Measurements from ENCODE around the gene TBCD.

The TBCD gene

GRCh38 chr17:82859431-82860403 lies 107.9 kb downstream of the TBCD start:
- peak; percentile 53 for DNase-seq

DNA sequence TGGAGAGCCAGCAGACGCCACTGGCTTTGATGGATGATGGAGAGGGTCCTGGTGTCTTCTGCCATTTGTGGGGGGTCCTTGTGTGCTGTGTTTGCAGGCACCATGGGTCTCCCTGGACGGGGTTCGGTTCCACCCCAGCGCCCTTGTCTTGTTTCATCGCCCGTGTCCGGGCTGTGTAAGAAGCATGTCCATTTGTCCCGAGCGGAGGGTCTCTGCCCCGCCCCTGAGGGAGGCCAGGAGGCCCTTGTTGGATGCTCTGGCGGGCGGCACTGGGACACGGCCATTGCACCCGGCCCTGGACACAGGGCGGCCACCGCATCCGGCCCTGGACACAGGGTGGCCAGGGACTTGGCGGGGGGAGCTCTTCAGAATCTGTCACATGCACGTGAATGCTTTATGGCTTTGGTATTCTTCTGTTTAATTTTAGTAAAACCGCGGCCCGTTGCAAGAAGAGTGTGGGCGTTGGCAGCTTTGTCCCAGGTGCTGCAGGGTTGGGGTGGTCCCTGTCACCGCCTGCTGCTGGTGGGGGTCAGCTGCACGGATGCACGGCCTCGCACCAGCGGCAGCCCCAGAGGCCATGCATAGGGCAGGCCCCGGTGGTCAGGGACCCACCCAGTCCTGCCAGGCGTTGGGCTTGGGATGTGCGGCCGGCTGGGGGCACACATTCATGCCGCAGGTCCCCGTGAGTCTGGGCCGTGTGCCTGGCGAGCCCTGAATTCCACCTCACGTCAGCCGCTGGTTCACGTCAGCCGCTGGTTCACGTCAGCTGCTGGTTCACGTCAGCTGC lies 108.9 kb downstream of the TBCD start:
- no peak for DNase-seq

- no peak for DNase-seq
Measured at GRCh38 chr17:82861393-82861775, 109.5 kb downstream of the TBCD start.

GRCh38 chr17:82862191-82862590 lies 110.3 kb downstream of the TBCD start:
- no peak for DNase-seq

DNA sequence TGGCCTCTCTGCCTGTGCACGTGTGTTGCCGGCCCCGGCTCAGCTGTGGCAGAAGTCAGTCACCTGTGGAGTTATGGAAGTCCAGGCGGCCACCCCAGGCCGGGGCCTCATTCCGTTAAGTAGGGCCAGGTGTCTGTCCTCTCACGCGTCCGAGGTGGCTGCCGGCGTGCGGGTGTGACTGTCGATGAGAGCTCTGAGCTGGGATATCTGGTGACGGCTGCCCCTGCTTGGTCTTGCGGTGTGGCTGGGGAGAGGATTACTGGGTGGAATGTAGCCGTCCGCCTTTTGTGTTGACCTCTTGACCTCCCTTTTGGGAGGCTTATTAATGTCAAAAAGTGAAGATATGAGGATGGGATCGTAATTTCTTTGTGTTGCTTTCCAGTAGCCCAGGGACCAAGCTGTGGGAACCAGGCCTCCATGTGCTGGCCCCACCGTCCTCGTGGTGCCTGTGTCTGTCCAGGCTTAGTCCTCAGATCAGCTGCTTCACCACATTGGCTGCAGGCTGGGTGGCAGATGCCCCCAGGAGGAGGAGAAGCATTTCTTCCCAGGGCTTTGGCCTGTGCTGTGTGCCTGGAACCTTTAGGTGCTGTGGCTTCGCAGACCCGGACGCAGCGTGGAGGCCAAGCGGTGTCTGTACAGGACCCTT lies 111.0 kb downstream of the TBCD start:
- DNase-seq, result no peak

- no peak for DNase-seq
Measured at GRCh38 chr17:82863383-82863940, 111.6 kb downstream of the TBCD start.

- peak; percentile 34 for DNase-seq
Measured at GRCh38 chr17:82863941-82864712, 112.3 kb downstream of the TBCD start.

DNA sequence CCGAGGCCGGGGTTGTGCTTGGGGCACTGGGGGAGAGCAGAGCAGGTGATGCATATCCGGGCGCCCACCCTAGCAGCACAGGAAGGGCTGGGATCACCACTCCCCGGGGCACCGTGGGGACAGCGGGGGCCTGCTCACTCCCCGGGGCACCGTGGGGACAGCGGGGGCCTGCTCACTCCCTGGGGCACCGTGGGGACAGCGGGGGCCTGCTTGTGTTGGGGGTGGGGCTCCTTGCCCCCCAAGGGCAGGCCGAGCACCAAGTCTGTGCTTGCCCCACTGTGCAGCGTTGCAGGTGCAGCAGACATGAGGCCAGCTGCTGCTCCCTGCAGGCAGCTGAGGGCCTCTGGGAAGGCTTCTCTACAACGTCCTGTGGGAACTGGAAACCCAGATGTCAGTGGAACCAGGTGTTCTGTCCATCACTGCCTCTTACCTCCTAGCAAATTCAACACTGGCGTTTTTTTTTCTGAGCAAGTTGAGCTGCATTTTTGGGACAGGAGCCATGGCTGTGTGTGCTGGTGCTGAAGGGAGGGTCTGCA lies 112.9 kb downstream of the TBCD start:
- no peak for DNase-seq

DNA sequence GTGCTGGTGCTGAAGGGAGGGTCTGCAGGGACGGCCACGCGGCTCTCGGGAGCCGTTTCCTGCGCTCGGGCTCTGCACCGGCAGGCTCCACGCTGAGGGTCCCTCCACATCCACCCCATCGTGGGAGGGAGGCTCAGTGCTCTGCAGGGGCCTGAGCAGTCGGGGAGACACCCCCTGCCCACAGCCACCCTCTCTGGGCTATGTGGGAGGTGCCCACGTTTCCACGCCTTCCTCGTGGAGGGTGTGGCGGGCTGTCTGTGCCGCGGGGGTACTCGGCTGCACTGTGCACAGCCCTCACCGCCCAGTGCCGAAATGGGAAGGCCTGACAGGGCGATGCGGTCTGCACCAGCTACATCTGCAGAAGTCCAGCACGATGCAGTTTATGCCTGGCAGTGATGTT lies 113.4 kb downstream of the TBCD start:
- no peak for DNase-seq

DNA sequence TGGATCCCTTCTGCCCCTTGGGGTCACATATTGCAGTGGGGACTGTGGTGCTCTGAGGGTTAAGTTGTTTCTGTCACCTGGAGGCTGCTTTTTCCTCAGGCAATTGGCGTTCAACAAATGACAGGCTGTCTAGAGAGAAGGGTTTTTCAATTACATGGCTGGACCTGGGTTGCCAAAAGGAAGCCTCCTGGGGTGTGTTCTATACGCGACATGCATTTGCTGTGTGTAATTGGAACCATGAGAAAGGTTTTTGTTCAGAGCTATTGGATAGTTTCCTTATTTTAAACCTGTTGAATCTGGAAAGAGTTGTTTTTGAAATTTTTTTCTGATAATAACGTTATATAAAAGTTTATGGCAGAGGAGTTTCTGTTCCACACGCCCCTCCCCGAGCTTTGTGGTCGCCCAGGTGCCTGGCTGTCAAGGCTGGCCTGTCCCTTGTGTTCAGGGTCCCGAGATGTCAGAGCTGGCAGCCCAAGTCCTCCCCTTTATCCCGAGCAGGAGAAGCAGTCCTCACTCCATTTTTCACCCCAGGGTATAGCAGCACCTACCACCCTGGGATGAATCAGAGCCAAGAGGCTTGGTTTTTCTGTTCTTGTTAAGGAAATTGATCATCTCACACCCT lies 114.0 kb downstream of the TBCD start:
- DNase-seq, result peak; percentile 60

DNA sequence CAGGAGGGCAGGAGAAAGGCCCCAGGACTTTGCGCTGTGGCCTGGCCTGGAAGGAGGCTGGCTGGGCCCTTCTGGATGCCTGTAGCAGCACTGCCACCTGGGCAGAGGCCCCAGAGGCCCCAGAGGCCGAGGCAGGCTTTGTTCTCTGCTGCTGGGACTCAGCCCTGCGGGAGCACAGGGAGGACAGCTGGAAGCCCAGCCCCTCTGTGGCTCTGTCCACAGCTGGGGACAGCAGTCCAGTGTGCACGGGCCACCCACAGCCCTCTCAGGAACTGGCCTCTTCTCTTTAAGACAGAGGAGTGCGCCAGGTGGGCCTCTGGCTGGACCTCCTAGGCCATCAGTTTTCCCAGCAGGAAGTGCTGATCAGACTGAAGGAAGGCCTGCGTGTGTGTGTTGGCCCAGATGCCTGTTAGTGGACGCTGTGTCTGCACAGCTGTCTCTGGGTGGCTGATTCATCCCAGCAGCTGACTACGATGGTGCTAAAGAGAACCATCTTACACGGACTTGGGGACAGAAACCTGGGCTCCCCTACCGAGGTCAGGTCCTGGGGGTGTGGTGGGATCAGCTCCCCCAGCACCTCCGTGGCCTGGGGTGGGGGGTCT lies 114.8 kb downstream of the TBCD start:
- no peak for DNase-seq

DNA sequence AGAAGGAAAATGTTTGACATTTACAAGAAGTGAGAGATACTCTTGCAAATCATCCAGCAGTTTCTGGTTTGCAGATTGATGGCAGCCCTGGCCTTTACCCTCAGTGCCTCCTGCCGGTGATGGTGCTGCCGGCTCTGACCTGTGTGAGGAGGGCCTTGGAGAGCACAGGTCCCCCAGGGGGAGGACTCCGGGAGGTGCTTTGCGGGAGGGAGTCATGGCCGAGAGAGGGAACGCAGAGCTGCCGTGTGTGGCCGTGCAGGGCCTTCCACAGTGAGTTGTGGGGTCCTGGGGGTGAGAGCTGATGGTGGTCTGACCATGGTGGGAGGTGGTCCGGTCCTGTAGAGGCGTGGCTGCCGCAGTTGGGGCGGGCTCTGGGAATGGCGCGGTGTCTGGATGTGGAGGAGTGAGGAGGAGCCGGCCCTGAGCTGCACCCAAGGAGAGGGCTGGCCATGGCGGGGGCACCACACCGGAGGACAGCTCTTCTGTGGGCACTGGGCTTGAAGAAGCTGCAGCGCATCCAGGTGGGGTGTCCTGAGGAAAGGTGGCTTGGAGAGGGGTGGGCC lies 116.0 kb downstream of the TBCD start:
- DNase-seq, result no peak

GRCh38 chr17:82868715-82869131 lies 116.9 kb downstream of the TBCD start:
- no peak for DNase-seq

GRCh38 chr17:82869536-82869935 lies 117.7 kb downstream of the TBCD start:
- DNase-seq, result no peak

DNA sequence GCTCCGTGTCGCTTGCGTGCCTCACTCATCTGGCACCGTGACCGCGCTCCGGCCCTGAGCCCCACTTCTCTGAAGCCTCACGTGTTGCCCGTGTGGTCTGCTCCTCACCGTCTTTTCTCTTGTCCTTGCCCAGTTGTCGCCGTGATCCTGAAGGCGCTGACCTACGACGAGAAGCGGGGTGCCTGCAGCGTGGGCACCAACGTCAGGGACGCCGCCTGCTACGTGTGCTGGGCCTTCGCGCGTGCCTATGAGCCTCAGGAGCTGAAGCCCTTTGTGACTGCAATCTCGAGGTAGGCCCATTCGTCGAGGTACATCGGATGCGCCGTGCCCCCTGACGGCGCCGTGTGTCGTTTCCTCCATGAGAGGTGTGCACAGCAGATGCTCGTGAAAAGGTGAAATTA lies 118.2 kb downstream of the TBCD start:
- DNase-seq, result no peak

GRCh38 chr17:82870541-82870940 lies 118.7 kb downstream of the TBCD start:
- DNase-seq, result no peak

GRCh38 chr17:82871056-82871775 lies 119.4 kb downstream of the TBCD start:
- DNase-seq, result no peak

GRCh38 chr17:82871776-82872561 lies 120.1 kb downstream of the TBCD start:
- no peak for DNase-seq
